HepG2 (cell line): Measurements from ENCODE around the gene PRR15L. TPM values are rescaled to one million over a fixed set of nuclear protein-coding genes. Genes with fewer than 3 reads are reported as not detected.

Source experiments
- AHR ChIP-seq: IDR thresholded peaks from 2 replicates; pipeline ENCODE4 v1.6.1; 2018; ENCODE audit warnings: missing genetic modification reagents, missing compliant biosample characterization
- ARHGAP35 ChIP-seq: sonication (generic); formaldehyde crosslinking; IDR thresholded peaks from 2 replicates; pipeline ENCODE4 v1.9.0; 2022; ENCODE audit warnings: mild to moderate bottlenecking, inconsistent platforms, moderate library complexity, missing genetic modification reagents, borderline replicate concordance
- GABPA ChIP-seq, 2 experiments: IDR thresholded peaks; 2 replicates each; pipeline ENCODE4 v1.6.1; 2011 to 2016; ENCODE audit warnings: low read depth in 2 of 2, low read length in 1 of 2, missing biosample characterization in 1 of 2, missing genetic modification characterization in 1 of 2
- GTF2F1 ChIP-seq: fragments of 150-350 bp; IDR thresholded peaks from 2 replicates; pipeline ENCODE4 v1.6.1; 2014; ENCODE audit warnings: low read length
- JUND ChIP-seq: sonication (generic); formaldehyde crosslinking; IDR thresholded peaks from 2 replicates; pipeline ENCODE4 v1.8.0; 2022; ENCODE audit warnings: mild to moderate bottlenecking, missing genetic modification reagents
- MED13 ChIP-seq: sonication (generic); formaldehyde crosslinking; IDR thresholded peaks from 2 replicates; pipeline ENCODE4 v1.5.0; 2020; ENCODE audit warnings: missing genetic modification reagents
- TCF12 ChIP-seq, 2 experiments: fragments of 450-650 bp in 1 of 2; sonication (generic) in 1 of 2; formaldehyde crosslinking in 1 of 2; IDR thresholded peaks; 2 replicates each; pipeline versions ENCODE4 v1.6.1 to v1.8.0; 2017 to 2022; ENCODE audit warnings: antibody characterized with exemption in 1 of 2, mild to moderate bottlenecking in 1 of 2, missing genetic modification reagents in 1 of 2, moderate library complexity in 1 of 2
- ZFP36L2 ChIP-seq: sonication (generic); formaldehyde crosslinking; IDR thresholded peaks from 2 replicates; pipeline ENCODE4 v1.4.0; 2020; ENCODE audit warnings: missing genetic modification reagents
- ZFX ChIP-seq: sonication (generic); formaldehyde crosslinking; IDR thresholded peaks from 2 replicates; pipeline ENCODE4 v1.4.0; 2020; ENCODE audit warnings: mild to moderate bottlenecking, low read depth, missing genetic modification reagents, moderate library complexity
- ZNF546 ChIP-seq: sonication (generic); formaldehyde crosslinking; conservative IDR thresholded peaks from 2 replicates; pipeline ENCODE4 v1.8.1; 2023; ENCODE audit warnings: mild to moderate bottlenecking, missing genetic modification reagents
- ZNF569 ChIP-seq: sonication (generic); formaldehyde crosslinking; IDR thresholded peaks from 2 replicates; pipeline ENCODE4 v1.5.0; 2020; ENCODE audit warnings: mild to moderate bottlenecking, missing genetic modification reagents, moderate library complexity, borderline replicate concordance
- ZNF589 ChIP-seq: sonication (generic); formaldehyde crosslinking; conservative IDR thresholded peaks from 2 replicates; pipeline ENCODE4 v1.8.0; 2022; ENCODE audit warnings: mild to moderate bottlenecking, moderate library complexity, missing genetic modification reagents
- ZNF616 ChIP-seq: sonication (generic); formaldehyde crosslinking; IDR thresholded peaks from 2 replicates; pipeline ENCODE4 v1.5.0; 2020; ENCODE audit warnings: low read depth, mild to moderate bottlenecking, missing genetic modification reagents
- polyA plus RNA-seq, 8 experiments: library from polyadenylated mRNA; depleted of rRNA in 3 of 8; stranded (reverse) in 7 of 8; unstranded in 1 of 8; fragments of >200 nt; fragmentation: Illumina TruSeq in 4 of 8; extraction: Trizol in 4 of 8; gene quantifications; 2 replicates each; pipeline versions ENCODE4 v1.2.1 to v1.2.3, GENCODE V29; 2011 to 2016; ENCODE audit warnings: low read depth in 4 of 8, missing spikeins in 1 of 8, mixed read lengths in 1 of 8; ENCODE audit not compliant: insufficient read depth in 1 of 8
- total RNA-seq, 5 experiments: library from RNA; depleted of rRNA; stranded (reverse); fragments of >200 nt; fragmentation: Illumina TruSeq; extraction: Trizol; gene quantifications; 2 replicates each; pipeline ENCODE4 v1.2.3, GENCODE V29; 2016; ENCODE audit warnings: low read depth in 1 of 5
- TF ChIP-seq, protein P1 (sequence below): sonication (generic); formaldehyde crosslinking; IDR thresholded peaks from one replicate; pipeline ENCODE4 v1.5.1; 2020; ENCODE audit warnings: mild to moderate bottlenecking, missing genetic modification reagents; ENCODE audit errors: not compliant biosample characterization
- TF ChIP-seq, protein P2 (sequence below), 2 experiments: fragments of 450-650 bp in 1 of 2; sonication (generic) in 1 of 2; formaldehyde crosslinking; IDR thresholded peaks; 2 replicates each; pipeline versions ENCODE4 v1.5.0 to v1.8.0; 2020 to 2022; ENCODE audit warnings: mild to moderate bottlenecking in 1 of 2, missing genetic modification reagents in 1 of 2
- TF ChIP-seq, protein P3 (sequence below): sonication (generic); formaldehyde crosslinking; IDR thresholded peaks from 2 replicates; pipeline ENCODE4 v1.5.0; 2020; ENCODE audit warnings: missing genetic modification reagents, mild to moderate bottlenecking, borderline replicate concordance
- TF ChIP-seq, protein P4 (sequence below): sonication (generic); formaldehyde crosslinking; IDR thresholded peaks from 2 replicates; pipeline ENCODE4 v1.5.0; 2020; ENCODE audit warnings: missing genetic modification reagents

The PRR15L gene
- total and polyA plus RNA-seq, 2 of the 13 experiments (the other 11 are each of a cell fraction or from before 2014, with no cell fraction given), result 0.44 to 2.0 TPM

DNA sequence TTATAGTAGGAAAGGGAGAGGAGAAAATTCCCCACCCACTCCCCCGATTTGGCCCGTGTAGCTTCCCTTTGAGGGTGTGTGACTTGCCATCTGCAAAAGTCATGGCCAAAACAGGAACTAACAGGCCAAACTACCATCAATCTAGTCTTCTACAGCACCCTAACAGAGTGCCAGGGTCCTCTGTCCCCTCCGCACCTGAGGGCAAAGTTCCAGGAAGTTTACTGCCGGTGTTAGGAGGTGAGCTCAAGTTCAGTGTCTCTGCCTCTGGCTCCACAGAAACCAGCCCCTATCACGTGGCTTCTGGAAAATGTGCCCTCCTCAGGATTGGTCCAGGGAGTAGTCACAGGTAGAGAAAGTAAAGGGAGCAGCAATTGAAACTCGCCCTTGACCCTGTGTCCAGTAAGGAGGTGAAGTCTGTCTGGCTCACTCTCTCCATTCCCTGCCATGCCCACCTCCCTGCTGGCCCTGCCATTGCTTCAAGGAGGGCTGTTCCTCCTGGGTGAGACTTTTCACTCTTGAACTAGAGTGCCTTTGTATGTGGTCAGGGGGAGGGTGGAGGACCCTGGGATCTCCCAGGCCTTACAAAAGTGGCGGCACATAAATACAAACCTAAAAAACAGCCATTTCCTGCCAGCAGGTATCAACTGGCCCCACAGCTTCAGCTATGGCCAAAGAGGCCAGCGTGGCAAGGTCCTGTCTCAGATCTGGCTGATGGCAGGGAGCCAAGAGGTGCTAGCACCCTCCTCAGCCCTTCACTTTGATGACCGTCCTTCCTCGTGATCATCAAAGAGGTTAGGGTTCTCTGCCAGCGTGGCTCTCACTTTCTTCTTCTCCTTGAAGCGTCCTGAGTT, 5.3 kb downstream of the PRR15L start (continued):
- TF ChIP-seq, protein P1, sequence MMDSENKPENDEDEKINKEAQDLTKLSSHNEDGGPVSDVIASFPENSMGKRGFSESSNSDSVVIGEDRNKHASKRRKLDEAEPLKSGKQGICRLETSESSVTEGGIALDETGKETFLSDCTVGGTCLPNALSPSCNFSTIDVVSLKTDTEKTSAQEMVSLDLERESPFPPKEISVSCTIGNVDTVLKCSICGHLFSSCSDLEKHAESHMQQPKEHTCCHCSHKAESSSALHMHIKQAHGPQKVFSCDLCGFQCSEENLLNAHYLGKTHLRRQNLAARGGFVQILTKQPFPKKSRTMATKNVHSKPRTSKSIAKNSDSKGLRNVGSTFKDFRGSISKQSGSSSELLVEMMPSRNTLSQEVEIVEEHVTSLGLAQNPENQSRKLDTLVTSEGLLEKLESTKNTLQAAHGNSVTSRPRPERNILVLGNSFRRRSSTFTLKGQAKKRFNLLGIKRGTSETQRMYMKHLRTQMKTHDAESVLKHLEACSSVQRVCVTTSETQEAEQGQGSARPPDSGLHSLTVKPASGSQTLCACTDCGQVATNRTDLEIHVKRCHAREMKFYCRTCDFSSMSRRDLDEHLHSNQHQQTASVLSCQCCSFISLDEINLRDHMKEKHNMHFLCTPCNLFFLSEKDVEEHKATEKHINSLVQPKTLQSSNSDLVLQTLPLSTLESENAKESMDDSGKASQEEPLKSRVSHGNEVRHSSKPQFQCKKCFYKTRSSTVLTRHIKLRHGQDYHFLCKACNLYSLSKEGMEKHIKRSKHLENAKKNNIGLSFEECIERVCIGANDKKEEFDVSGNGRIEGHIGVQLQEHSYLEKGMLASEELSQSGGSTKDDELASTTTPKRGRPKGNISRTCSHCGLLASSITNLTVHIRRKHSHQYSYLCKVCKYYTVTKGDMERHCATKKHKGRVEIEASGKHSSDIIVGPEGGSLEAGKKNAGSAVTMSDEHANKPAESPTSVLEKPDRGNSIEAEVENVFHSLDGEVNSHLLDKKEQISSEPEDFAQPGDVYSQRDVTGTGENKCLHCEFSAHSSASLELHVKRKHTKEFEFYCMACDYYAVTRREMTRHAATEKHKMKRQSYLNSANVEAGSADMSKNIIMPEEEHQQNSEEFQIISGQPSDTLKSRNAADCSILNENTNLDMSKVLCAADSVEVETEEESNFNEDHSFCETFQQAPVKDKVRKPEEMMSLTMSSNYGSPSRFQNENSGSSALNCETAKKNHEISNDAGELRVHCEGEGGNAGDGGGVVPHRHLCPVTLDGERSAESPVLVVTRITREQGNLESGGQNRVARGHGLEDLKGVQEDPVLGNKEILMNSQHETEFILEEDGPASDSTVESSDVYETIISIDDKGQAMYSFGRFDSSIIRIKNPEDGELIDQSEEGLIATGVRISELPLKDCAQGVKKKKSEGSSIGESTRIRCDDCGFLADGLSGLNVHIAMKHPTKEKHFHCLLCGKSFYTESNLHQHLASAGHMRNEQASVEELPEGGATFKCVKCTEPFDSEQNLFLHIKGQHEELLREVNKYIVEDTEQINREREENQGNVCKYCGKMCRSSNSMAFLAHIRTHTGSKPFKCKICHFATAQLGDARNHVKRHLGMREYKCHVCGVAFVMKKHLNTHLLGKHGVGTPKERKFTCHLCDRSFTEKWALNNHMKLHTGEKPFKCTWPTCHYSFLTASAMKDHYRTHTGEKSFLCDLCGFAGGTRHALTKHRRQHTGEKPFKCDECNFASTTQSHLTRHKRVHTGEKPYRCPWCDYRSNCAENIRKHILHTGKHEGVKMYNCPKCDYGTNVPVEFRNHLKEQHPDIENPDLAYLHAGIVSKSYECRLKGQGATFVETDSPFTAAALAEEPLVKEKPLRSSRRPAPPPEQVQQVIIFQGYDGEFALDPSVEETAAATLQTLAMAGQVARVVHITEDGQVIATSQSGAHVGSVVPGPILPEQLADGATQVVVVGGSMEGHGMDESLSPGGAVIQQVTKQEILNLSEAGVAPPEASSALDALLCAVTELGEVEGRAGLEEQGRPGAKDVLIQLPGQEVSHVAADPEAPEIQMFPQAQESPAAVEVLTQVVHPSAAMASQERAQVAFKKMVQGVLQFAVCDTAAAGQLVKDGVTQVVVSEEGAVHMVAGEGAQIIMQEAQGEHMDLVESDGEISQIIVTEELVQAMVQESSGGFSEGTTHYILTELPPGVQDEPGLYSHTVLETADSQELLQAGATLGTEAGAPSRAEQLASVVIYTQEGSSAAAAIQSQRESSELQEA (CRISPR knock-in tag), result no peak
- TF ChIP-seq ARHGAP35 (CRISPR knock-in tag), result no peak
- TF ChIP-seq MED13, result no peak
- peak; percentile 57 for TF ChIP-seq ZFX
- no peak for TF ChIP-seq TCF12 (IDR thresholded peaks at IDR 0.05)
- no peak for TF ChIP-seq TCF12 (CRISPR knock-in tag; IDR thresholded peaks at IDR 0.05)
- no peak for TF ChIP-seq ZNF616 (CRISPR knock-in tag)
- TF ChIP-seq ZNF589, result no peak
- no peak for TF ChIP-seq GABPA (IDR thresholded peaks at IDR 0.05; ENCODE audit: low read depth, low read length)
- peak; percentile 67 for TF ChIP-seq GABPA (CRISPR knock-in tag; IDR thresholded peaks at IDR 0.05; ENCODE audit: low read depth)
- no peak for TF ChIP-seq ZNF569 (CRISPR knock-in tag)
- TF ChIP-seq, protein P2, sequence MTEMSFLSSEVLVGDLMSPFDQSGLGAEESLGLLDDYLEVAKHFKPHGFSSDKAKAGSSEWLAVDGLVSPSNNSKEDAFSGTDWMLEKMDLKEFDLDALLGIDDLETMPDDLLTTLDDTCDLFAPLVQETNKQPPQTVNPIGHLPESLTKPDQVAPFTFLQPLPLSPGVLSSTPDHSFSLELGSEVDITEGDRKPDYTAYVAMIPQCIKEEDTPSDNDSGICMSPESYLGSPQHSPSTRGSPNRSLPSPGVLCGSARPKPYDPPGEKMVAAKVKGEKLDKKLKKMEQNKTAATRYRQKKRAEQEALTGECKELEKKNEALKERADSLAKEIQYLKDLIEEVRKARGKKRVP (CRISPR knock-in tag; IDR thresholded peaks at IDR 0.05), result no peak
- no peak for TF ChIP-seq ZNF546 (CRISPR knock-in tag)
- TF ChIP-seq, protein P3, sequence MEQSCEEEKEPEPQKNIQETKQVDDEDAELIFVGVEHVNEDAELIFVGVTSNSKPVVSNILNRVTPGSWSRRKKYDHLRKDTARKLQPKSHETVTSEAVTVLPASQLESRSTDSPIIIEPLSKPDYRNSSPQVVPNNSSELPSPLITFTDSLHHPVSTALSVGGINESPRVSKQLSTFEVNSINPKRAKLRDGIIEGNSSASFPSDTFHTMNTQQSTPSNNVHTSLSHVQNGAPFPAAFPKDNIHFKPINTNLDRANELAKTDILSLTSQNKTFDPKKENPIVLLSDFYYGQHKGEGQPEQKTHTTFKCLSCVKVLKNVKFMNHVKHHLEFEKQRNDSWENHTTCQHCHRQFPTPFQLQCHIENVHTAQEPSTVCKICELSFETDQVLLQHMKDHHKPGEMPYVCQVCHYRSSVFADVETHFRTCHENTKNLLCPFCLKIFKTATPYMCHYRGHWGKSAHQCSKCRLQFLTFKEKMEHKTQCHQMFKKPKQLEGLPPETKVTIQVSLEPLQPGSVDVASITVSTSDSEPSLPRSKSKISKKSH (CRISPR knock-in tag), result no peak
- TF ChIP-seq, protein P4, sequence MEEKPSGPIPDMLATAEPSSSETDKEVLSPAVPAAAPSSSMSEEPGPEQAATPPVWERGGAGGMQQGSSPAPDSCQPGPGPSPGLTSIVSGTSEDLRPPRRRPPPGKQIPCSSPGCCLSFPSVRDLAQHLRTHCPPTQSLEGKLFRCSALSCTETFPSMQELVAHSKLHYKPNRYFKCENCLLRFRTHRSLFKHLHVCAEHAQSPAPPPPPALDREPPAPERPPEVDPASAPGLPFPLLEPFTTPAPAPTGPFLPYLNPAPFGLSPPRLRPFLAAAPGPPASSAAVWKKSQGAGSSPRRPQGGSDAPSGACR (CRISPR knock-in tag), result no peak
- TF ChIP-seq GTF2F1, result no peak
- TF ChIP-seq JUND, result no peak
- no peak for TF ChIP-seq ZFP36L2 (CRISPR knock-in tag)
- TF ChIP-seq AHR (CRISPR knock-in tag), result no peak
